Measurements from ENCODE around the gene DLX6.

- TF ChIP-seq CTCF (IDR thresholded peaks at IDR 0.05) (no peak), POLR2A (IDR thresholded peaks at IDR 0.05) (no peak)
Observed at GRCh38 chr7:97001656-97002554, 3.4 kb upstream of the DLX6 start.
